CMK (cell line): ENCODE measurements around the gene TMCC2.
A peak's percentile ranks its signal among the peaks of the same experiment; 100 is the strongest.
"Not testable (repeated sequence)": the region's sequence is repeated elsewhere in the genome, so short reads cannot be mapped to it uniquely, and the experiment has no call there.

Experiments used
- DNase-seq: peaks from one replicate; pipeline ENCODE4 v3.0.0-alpha.2; 2010; ENCODE audit warnings: low read depth

The TMCC2 gene

DNA sequence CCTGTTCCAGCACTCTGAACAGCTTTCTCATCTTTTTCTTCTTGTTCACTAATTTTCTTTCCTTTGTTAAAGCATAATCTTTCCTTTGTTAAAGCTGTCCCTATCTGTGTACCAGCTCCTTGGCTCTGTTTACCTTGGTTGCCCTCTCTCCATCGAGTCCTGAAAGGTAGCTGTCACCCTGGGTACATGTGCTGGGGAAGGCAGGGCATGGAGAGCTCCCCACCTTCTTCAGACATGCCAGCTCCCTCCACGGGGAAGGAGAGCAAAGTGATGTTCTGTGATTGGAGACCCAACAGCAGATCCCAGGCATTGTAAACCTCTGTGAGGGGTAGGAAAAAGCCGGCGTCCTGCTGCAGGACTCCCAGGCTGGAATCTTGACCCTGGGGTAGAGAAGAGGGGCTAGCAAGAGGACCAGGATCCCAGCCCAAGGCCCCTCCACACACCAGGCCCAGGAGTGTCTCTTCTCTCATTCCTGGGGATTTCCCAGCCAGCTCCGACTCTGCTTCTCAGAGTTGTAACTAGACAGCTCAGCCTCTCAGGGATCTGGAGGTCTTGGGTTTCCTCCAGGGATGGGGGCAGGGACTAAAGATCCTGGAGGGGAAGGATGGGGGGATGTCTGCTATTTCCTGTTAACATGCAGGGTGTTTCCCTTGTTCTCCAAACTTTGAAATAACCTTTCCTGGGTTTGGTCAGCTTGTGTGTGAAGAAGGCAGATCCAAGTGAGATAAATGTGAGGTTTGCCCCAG, 34.4 kb downstream of the TMCC2 start:
- no peak for DNase-seq

DNA sequence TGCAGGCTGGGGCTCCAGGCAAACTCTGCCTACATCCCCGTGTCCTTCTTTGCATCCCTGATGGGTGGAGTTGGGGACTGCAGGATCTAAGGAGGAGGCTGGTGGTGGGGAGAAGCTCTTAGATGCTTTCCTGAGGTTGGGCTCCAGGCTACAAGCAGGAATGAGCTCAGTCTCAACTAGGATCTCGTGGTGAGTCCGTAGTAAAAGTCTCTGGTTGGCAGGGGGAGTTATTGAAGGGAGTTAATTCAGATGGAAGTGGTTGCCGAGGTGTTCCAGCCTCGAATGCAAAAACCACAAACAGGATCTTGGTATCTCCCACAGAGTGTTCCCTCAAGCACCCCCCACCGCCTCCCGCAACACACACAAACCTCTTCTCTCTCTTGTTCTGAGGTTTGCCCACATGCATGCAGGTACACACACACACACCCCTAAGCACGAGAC, 35.0 kb downstream of the TMCC2 start:
- DNase-seq = no peak

DNA sequence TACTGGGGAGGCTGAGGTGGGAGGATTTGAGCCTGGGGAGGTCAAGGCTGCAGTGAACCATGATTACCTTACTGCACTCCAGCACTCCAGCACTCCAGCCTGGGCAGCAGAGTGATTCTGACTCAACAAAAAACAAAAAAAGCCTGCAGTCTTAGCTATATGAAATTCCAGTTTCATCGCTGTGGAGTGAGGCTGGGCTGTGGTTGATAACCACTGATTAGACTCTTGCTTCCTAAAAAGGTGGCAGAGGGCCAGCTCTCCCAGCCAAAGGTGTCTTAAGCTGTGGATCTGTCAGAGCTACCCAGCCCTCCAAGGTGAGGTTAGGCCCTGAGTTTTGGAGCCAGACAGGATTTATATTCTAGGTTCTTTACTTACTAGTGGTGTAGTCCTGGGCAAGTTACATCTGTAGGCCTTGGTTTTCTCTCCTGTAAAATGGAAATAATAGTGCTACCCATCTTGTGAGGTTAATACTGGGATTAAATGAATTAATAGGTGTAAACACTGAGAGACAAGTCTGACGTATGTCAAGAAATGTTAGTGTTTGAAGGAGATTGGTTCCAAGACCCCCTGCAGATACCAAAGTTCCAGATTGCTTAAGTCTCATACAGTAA, 35.9 kb downstream of the TMCC2 start:
- no peak for DNase-seq

DNA sequence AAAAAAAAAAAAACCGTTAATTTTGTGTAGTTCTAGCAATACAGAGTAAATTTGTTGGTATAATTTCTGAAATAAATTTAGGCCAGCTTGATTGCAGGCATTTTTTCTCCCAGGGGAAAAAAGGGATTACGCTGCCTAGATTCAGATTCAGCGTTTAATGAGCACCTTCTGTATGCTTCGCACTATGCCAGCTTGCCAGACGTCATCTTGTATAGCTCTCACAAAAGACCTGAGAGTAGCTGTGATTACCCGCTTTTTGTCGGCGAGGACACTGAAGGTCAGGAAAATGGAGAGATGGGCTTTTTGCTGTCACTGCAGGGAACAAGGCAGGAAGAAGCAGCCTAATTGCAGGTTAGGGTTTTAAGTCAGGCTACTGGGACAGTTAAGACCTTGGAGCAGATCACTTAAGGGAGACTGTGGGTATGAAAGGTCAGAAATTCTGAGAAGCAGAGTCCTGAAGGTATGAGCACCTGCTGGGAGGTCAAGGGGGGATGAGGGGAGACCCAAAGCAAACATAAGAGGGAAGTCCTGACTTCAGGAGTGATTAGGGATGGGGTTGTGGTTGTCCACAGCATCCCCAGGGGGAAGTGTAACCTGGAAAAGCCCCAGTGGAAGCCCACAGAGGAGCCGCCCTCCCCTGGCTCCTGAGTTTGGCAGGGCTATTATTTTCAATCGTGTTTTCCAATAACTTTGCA, 39.0 kb downstream of the TMCC2 start:
- DNase-seq = no peak

DNA sequence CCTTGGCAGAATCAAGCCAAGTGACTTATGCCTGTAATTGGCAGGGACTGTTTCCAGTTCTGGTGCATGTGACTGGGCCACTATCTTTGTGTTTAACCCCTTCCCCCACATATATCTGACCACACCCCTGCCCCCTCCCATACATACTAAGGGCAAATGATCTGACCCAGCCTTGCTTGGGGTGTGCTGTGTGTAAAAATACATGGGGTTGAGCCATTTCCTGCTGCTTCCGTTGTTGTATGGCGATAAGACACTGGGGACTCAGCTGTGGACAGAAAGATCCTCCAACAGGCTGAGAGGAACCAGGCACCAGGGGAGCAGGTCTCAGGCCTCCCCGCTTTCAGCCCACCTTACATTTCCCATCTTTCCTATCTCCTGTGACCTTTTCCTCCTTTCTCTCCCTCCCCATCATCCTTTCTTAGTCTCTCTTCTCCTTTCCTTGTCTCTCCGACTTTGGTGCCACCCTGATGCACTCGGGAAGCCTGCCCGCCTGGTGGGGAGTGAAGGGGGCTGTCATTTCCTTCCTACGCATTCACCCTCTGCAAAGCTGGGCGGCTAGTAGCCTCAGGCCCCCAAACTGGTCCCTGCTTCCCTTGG, 39.7 kb downstream of the TMCC2 start:
- peak; percentile 90 for DNase-seq

DNA sequence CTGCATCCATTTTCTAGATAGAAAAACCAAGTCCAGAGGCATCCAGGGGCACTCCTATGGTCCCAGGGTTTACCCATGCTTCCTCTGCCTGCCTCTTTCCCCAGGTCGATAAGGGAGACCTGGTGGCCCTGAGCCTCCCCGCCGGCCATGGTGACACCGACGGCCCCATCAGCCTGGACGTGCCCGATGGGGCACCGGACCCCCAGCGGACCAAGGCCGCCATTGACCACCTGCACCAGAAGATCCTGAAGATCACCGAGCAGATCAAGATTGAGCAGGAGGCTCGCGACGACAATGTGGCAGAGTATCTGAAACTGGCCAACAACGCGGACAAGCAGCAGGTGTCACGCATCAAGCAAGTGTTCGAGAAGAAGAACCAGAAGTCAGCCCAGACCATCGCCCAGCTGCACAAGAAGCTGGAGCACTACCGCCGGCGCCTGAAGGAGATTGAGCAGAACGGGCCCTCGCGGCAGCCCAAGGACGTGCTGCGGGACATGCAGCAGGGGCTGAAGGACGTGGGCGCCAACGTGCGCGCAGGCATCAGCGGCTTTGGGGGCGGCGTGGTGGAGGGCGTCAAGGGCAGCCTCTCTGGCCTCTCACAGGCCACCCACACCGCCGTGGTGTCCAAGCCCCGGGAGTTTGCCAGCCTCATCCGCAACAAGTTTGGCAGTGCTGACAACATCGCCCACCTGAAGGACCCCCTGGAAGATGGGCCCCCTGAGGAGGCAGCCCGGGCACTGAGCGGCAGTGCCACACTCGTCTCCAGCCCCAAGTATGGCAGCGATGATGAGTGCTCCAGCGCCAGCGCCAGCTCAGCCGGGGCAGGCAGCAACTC, 41.3 kb downstream of the TMCC2 start:
- DNase-seq = no peak

DNA sequence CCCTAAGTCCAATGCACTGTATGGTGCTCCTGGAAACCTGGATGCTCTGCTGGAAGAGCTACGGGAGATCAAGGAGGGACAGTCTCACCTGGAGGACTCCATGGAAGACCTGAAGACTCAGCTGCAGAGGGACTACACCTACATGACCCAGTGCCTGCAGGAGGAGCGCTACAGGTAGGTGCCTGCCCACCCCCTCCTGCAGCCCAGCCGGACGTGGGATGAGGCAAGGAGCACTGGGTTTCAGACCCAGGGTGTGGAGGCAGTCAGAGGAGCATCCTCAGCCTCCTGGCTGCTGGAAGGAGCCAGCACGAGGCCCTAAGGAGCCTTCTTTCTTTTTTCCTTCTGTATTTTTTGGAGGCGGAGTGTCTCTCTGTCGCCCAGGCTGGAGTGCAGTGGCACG, 42.0 kb downstream of the TMCC2 start:
- DNase-seq = no peak

DNA sequence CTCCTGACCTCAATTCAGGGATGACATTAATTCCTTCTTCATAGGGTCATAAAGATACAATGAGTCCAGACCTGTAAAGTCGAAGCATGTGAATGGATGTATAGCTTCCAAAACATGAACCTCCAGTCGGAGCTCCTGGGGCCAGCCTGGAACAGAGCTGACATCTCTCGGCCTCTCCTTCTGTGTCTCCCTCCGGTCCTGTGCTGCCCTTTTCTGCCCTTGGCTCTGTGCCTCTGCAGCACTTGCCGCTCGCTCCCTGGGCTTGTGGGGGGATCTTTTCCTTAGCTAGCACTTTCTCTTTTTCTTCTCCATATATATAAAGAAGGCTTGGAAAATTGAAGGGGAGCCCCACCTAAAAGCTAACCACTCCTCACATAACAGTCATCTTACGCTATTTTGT, 42.5 kb downstream of the TMCC2 start:
- no peak for DNase-seq

DNA sequence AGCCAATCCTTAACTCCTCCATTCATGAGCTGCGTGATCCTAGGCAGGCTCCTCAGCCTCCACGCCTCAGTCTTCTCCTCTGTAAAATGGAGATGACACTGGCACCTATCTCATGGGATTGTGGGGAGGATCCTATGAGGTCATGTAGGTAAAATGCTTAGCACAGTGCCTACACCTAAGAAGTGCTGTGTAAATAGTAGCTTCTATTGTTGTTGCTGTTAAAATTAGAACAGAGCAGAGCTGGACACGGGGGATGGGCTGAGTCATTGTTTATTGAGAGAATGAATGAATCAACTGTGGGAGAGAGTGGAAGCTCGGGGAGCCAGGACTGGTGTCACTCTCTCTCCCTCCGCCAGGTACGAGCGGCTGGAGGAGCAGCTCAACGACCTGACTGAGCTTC, 43.0 kb downstream of the TMCC2 start:
- no peak for DNase-seq

DNA sequence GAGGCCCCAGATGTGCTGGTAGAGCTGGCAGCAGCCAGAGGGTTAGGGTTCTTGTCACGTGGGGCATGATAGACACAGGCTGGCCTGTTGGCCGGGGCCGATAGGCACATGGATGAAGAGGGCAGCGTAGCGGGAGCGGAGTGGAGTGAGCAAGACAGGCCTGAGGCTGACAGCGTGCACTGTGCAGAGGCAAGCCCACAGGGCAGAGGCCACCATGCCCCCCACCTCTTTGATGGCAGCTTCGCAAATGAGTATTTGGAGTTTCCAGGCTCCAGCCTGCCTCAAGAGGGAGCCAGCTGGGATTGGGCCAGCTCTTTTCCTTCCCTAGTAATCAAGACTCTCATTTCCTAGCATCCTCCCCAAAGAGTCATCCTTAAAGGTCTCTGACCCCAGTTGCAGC, 43.5 kb downstream of the TMCC2 start:
- no peak for DNase-seq

DNA sequence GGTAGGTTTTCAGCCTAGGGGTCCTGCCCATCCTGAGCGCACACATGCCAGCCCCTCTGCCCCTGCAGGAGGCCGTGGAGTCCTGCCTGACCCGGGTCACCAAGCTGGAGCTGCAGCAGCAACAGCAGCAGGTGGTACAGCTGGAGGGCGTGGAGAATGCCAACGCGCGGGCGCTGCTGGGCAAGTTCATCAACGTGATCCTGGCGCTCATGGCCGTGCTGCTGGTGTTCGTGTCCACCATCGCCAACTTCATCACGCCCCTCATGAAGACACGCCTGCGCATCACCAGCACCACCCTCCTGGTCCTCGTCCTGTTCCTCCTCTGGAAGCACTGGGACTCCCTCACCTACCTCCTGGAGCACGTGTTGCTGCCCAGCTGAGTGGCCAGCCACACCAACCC, 44.0 kb downstream of the TMCC2 start:
- DNase-seq = no peak

DNA sequence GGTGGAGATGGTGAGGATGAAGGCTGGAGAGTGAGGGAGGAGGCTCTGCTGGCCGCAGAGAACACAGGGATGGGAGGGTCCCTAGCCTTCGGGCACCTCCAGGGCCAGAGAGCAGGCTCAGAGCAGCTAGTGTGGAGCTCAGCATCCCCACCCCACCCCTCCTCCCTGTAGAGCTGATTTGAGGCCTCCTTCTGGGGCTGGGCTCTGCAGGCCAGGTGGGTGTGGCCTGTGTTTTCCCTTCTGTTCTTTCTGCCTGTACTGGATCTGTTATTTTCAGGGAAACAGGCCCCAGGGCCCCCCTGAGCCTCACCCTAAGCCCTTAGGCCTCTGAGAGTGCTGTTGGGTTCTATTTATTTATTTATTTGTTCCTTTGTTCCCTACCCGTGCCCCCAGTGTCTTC, 44.8 kb downstream of the TMCC2 start:
- DNase-seq = no peak

DNA sequence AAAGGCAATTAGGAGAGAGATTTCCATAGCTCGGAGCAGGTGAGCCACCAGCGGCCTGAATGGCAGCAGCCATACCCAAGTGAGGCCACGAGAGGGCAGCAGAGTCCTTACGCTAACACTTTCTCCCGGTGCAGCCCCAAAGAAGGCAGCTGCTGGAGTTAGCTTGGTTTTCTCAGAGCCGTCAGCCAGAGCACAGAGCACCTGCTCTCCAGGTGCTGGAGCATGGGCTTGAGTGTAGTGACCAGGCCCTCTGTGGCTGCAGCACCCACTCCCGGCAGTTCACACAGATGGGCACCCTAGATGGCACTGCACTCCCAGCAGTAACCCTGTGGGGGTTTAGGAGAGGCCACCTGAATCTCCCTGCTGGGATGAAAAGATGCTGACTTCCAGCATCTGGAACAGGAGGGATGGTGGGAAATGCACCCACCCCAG, 45.8 kb downstream of the TMCC2 start:
- peak; percentile 52 for DNase-seq

DNA sequence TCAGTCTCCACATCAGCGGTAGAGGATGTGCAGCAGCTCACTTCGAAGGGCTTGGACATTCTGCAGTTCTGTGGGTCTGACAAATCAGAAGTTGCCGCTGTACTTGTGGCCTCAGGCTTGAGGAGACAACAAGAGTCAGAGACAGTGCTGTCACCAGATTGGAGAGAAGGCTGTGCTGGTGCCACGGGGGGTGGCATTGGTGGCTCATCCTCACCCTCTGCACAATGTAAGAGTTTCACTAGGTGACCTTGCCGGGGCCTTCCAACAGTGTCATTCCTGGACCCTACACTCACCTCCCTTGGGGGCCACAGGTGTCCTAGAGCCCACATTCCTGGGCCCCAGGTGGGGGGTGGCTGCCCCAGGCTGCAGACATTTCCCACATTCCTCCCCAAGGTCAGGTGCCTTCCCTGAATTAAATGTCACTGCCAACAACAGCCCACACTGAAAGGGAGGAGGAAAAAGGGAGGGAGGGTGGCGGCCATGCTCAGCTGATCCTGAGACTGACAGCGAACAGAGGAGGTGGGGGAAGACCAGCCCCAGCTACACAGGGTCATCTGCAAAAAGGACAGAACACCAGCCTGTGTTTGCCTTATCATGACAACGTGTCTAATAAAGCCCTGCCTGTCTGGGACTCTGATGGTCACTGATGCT, 46.4 kb downstream of the TMCC2 start:
- DNase-seq = no peak

DNA sequence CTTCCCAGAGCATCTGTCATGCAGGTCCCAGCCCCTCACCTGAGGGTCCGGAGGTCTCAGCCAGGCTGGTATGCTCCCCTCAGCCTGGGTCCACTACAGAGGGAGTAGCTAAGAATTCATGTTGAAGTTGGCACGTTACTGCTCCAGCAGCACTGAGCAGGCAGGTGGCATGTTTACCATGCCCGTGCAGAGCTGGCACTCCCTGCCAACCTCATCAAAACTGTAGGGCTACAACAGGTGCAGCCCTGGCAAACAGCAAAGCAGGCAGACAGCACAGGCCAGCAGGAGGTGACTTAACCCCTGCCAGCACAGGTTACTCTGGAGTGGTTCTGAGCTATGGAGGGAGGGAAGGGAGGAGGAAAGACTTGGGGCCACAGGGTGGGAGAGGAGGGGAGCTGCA, 47.4 kb downstream of the TMCC2 start:
- no peak for DNase-seq

DNA sequence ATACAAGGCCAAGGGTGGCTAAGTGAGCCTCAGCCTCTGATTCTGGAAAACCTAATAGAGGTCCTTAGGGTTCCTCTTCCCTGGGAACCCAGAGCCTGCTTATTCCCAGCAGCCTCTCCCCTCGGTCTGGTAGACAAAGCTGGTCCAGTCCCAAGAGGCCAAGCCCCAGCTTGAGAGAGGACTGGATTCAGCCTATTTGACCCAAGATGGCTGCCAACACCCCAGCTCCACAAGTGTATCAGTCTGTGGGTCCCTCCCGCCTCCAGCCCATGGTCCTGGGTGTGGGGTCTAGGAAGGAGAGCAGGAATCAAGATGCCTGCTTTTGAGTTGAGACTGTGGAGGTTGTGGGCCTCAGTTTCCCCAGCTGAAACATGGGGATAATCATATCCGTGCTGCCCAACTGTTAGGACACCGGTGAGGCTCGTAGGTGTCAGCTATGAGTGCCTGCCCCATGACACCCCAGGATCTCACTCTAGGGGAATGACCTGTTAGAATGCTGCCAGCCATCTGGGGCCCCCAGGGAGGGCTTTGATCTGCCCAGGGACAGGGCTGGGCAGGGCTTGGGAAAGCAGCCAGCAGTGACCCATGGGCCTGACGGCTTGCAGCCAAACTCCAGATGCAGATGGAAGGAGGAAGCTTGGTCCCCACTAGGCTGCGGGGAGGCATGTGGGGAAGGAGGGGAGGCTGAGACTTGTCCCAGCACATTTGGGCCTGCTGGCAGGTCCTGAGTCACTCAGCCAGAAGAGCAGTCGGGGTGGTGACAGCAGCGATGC, 48.4 kb downstream of the TMCC2 start:
- no peak for DNase-seq

DNA sequence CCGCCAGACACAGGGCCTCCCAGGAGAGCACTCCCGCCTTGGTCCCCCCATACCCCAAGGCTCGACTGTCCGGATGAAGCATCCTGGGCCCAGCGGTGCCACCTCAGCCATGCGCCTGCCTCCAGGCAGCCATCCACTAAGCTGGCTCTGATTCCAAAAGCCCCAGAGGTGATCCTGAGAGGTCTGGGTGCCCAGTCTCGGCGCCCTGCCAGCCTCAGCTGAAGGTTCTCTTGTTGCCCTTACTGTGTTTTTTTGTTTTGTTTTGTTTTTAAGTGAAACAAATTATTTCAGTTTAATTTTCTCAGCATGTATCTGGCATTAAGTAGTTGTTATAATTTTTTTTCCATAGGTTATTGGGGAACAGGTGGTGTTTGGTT, 48.9 kb downstream of the TMCC2 start:
- no peak for DNase-seq

DNA sequence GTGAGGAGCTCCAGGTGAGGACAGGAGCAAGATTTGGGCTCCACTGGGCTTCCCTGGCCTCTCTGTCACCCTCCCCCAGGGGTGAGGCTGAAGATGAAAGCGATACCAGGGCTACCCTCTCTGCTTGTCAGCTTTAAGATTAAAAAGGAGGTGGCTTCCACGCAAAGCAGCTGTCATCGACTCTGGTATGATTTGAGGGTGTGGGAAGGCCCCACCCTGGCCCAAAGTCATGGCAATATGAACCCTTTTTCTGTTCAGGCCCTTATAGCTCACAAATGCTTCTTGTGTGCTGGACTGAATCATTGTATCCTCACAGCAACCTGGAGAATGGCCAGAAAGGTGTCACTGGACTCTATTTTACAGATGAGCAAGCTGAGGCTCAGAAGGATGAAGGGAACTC, 52.2 kb downstream of the TMCC2 start:
- no peak for DNase-seq

DNA sequence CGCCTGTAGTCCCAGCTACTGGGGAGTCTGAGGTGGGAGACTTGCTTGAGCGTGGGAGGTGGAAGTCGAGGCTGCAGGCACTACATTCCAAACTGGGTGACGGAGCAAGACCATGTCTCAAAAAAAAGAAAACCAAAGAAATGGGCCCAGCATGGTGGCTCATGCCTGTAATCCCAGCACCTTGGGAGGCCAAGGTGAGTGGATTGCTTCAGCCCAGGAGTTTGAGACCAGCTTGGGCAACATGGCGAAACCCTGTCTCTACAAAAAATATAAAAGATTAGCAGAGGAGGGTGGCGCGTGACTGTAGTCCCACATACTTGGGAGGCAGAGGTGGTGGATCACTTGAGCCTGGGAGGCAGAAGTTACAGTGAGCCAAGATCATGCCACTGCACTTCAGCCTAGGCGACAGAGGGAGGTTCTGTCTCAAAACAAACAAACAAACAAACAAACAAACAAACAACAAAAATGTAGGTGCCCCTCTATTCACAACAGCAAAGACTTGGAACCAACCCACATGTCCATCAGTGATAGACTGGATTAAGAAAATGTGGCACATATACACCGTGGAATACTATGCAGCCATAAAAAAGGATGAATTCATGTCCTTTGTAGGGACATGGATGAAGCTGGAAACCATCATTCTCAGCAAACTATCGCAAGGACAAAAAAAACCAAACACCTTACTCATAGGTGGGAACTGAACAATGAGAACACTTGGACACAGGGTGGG, 53.1 kb downstream of the TMCC2 start:
- not testable (repeated sequence) for DNase-seq
